Immature natural killer cell (primary cell): ENCODE data around the gene TGFB1. TPM values are rescaled to one million over a fixed set of nuclear protein-coding genes. Genes with fewer than 3 reads are reported as not detected.

ENCODE experiments used
- DNase-seq, 3 donors: peaks; one replicate each; pipeline ENCODE4 v3.0.0; 2022; ENCODE audit warnings: mixed read lengths in 1 of 3
- H3K27ac Mint-ChIP-seq, 6 donors: one replicate each; pipeline ENCODE4 v1.8.0; 2020; ENCODE audit warnings: mixed read lengths in 6 of 6, mild to moderate bottlenecking in 5 of 6, inconsistent platforms in 4 of 6, moderate library complexity in 3 of 6
- H3K27me3 Mint-ChIP-seq, 3 donors: one replicate each; pipeline ENCODE4 v1.8.0; 2020 to 2021; ENCODE audit warnings: low read depth in 3 of 3, mild to moderate bottlenecking in 3 of 3, mixed read lengths in 3 of 3, moderate library complexity in 3 of 3, inconsistent platforms in 1 of 3
- H3K36me3 Mint-ChIP-seq, 3 donors: one replicate each; pipeline ENCODE4 v1.8.0; 2020; ENCODE audit warnings: mixed read lengths in 3 of 3, inconsistent platforms in 2 of 3, mild to moderate bottlenecking in 2 of 3
- H3K4me1 Mint-ChIP-seq, 2 donors: one replicate each; pipeline ENCODE4 v1.8.0; 2020; ENCODE audit warnings: inconsistent platforms in 2 of 2, mild to moderate bottlenecking in 2 of 2, mixed read lengths in 2 of 2, moderate library complexity in 1 of 2
- H3K4me3 Mint-ChIP-seq, 5 donors: one replicate each; pipeline ENCODE4 v1.8.0; 2020; ENCODE audit warnings: mild to moderate bottlenecking in 5 of 5, mixed read lengths in 5 of 5, inconsistent platforms in 3 of 5, moderate library complexity in 3 of 5
- H3K9me3 Mint-ChIP-seq, 6 donors: one replicate each; pipeline ENCODE4 v1.8.0; 2020; ENCODE audit warnings: mild to moderate bottlenecking in 6 of 6, mixed read lengths in 6 of 6, inconsistent platforms in 4 of 6, moderate library complexity in 3 of 6
- polyA plus RNA-seq, 3 donors: library from polyadenylated mRNA; unstranded; fragments of 300-500 nt; fragmentation: Illumina TruSeq; gene quantifications; one replicate each; pipeline ENCODE4 v1.2.3, GENCODE V29; 2021

Gene TGFB1
- 100 to 1,000 TPM in 1 of 3 donors, 10 to 100 TPM in 2; 51.4 to 196 (median 66.4) TPM for polyA plus RNA-seq

GRCh38 chr19:41353466-41354342, at the start of gene TGFB1:
Gene TGFB1, minus strand, starts transcription at chr19:41353922. Its CDS starts 878 bp downstream, at chr19:41353044.
- Mint-ChIP-seq H3K27me3 (peaks cover 41 to 66% (median 46%) of the 10 kb centered on the region in 3 donors), H3K36me3 (peaks cover 3 to 11% (median 9%) of the 10 kb centered on the region in 3 donors), H3K9me3 (peaks cover 0 to 4% (median 0%) of the 10 kb centered on the region in 6 donors), H3K4me1 (peaks cover 53 to 58% of the 10 kb centered on the region in 2 donors), H3K27ac (peak within 1 kb of the TSS; percentile 95 to 100 (median 99)), H3K4me3 (peak within 1 kb of the TSS; percentile 98 to 100 (median 100))
- DNase-seq, result peak; percentile 94 to 97 (median 96)

DNA sequence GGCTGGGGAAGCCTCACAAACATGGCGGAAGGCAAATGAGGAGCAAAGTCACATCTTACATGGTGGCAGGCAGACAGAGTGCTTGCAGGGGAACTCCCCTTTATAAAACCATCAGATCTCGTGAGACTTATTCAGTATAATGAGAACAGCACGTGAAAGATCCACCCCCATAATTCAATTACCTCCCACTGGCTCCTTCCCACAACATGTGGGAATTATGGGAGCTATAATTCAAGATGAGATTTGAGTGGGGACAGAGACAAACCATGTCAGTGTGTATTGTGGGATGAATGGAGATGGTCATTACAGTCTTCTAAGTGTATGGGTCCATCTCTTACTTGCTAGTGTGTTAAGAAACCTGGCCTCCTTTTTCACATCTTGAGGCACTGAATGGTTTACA, 48.3 kb upstream of the TGFB1 start:
- no peak for DNase-seq
- Mint-ChIP-seq H3K4me1 (peaks cover 24 to 37% of the 10 kb centered on the region in 2 donors), H3K27ac (peak overlapping the region in 1 of 6 donors; percentile 30), H3K4me3 (no peak overlapping the region), H3K27me3 (peaks cover 0 to 7% (median 7%) of the 10 kb centered on the region in 3 donors), H3K9me3 (no peaks in the 10 kb centered on the region), H3K36me3 (peaks cover 0 to 4% (median 0%) of the 10 kb centered on the region in 3 donors)

- Mint-ChIP-seq H3K9me3 (no peaks in the 10 kb centered on the region), H3K4me1 (peaks cover 28 to 42% of the 10 kb centered on the region in 2 donors), H3K27ac (peak overlapping the region in 2 of 6 donors; percentile 36 to 71), H3K36me3 (peaks cover 0 to 4% (median 0%) of the 10 kb centered on the region in 3 donors), H3K4me3 (peak overlapping the region in 1 of 5 donors; percentile 8), H3K27me3 (peaks cover 0 to 9% (median 8%) of the 10 kb centered on the region in 3 donors)
- DNase-seq, result no peak
These were observed 47.8 kb upstream of the TGFB1 start for GRCh38 chr19:41401483-41401882.

DNA sequence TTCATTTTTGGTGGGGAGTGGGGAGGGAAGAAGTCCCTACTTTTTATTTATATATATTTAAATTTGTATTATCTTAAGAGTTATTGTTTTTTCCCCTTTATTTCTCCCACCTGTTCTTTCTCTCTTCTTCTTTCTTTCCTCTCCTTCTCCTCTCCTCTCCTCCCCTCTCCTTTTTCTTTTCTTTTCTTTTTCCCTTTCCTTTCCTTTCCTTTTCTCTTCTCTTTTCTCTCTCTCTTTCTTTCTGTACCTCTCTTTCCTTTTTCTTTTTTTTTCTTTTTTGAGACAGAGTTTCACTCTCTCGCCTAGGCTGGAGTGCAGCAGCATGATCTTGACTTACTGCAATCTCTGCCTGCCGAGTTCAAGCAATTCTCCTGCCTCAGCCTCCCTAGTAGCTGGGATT, 45.8 kb upstream of the TGFB1 start:
- peak overlapping the region in 3 of 6 donors; percentile 46 to 84 (median 83) for H3K27ac Mint-ChIP-seq
- peaks cover 37 to 57% of the 10 kb centered on the region in 2 donors for H3K4me1 Mint-ChIP-seq
- H3K4me3 Mint-ChIP-seq, result peak overlapping the region; percentile 30 to 98 (median 95)
- DNase-seq, result no peak
- peaks cover 0 to 11% (median 8%) of the 10 kb centered on the region in 3 donors for H3K27me3 Mint-ChIP-seq
- H3K9me3 Mint-ChIP-seq, result no peaks in the 10 kb centered on the region
- H3K36me3 Mint-ChIP-seq, result peaks cover 0 to 4% (median 0%) of the 10 kb centered on the region in 3 donors

DNA sequence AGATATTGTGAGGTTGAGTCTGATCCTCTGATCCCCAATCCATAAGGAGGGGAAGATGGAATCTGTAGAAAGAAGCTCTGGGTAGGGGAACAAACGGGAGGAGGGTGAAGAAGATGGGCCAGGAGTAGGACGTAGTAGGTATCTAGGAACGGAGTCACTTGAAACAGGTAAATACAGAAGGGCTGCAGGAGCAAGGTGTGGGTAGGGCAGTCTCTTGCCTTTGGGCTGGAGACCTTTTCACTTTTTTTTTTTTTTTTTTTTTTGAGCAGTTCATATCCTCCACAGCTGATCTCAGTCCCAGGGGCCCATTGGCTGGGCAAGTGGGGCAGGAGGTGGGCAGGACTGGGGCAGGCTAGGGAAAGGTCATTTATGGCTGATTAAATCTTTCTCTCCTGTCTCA, 45.4 kb upstream of the TGFB1 start:
- H3K9me3 Mint-ChIP-seq, result no peaks in the 10 kb centered on the region
- DNase-seq, result no peak

DNA sequence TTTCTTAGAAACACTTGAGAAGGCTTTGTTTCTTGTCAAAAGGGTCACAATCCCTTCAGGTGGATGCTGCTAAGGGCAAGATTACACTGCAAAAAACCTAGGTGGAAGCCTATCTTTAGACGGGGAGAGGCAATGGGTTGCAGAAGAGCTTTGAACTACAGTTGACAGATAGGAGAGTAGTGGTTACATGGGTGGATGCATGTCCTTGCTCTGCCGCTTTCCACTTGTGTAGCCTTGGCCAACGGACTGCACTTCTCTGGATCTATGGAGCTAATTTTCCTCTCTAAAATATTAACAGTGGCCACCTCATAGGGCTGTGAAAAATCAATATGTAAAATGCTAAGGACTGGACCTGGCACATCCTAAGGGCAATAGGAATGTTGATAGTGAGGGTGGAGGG, 44.9 kb upstream of the TGFB1 start:
- peaks cover 0 to 11% (median 8%) of the 10 kb centered on the region in 3 donors for H3K27me3 Mint-ChIP-seq
- peak overlapping the region; percentile 100 for H3K27ac Mint-ChIP-seq
- H3K9me3 Mint-ChIP-seq, result no peaks in the 10 kb centered on the region
- DNase-seq, result no peak
- peaks cover 37 to 57% of the 10 kb centered on the region in 2 donors for H3K4me1 Mint-ChIP-seq
- H3K36me3 Mint-ChIP-seq, result peaks cover 0 to 4% (median 0%) of the 10 kb centered on the region in 3 donors
- H3K4me3 Mint-ChIP-seq, result peak overlapping the region; percentile 95 to 99 (median 97)

More for the DNA sequence above, 45.4 kb upstream of the TGFB1 start:
- Mint-ChIP-seq H3K36me3 (peaks cover 0 to 4% (median 0%) of the 10 kb centered on the region in 3 donors), H3K4me1 (peaks cover 37 to 57% of the 10 kb centered on the region in 2 donors), H3K4me3 (peak overlapping the region; percentile 95 to 99 (median 97)), H3K27me3 (peaks cover 0 to 11% (median 8%) of the 10 kb centered on the region in 3 donors), H3K27ac (peak overlapping the region in 5 of 6 donors; percentile 27 to 100 (median 57))

DNA sequence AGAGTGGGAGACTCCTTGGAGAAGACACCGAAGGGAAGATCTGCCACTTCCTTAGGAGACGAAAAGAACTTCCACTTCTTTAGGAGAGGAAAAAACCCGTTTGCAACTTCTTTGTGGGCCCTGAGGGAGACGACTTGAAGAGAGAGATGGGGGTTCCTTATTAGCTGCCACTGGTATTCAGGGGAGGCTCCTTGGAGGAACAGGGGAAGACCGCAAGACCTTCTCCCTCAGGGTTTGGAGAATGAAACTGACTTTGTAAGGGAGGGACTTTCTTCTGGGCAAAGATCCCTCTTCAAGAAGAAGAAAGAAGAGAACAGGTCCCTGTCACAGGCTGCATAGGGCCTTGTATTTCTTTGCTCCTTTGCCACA, 44.3 kb upstream of the TGFB1 start:
- Mint-ChIP-seq H3K36me3 (peaks cover 0 to 4% (median 0%) of the 10 kb centered on the region in 3 donors), H3K4me1 (peaks cover 37 to 57% of the 10 kb centered on the region in 2 donors), H3K4me3 (peak overlapping the region; percentile 95 to 99 (median 97)), H3K9me3 (no peaks in the 10 kb centered on the region), H3K27me3 (peaks cover 0 to 11% (median 8%) of the 10 kb centered on the region in 3 donors), H3K27ac (peak overlapping the region; percentile 100)
- DNase-seq, result no peak

DNA sequence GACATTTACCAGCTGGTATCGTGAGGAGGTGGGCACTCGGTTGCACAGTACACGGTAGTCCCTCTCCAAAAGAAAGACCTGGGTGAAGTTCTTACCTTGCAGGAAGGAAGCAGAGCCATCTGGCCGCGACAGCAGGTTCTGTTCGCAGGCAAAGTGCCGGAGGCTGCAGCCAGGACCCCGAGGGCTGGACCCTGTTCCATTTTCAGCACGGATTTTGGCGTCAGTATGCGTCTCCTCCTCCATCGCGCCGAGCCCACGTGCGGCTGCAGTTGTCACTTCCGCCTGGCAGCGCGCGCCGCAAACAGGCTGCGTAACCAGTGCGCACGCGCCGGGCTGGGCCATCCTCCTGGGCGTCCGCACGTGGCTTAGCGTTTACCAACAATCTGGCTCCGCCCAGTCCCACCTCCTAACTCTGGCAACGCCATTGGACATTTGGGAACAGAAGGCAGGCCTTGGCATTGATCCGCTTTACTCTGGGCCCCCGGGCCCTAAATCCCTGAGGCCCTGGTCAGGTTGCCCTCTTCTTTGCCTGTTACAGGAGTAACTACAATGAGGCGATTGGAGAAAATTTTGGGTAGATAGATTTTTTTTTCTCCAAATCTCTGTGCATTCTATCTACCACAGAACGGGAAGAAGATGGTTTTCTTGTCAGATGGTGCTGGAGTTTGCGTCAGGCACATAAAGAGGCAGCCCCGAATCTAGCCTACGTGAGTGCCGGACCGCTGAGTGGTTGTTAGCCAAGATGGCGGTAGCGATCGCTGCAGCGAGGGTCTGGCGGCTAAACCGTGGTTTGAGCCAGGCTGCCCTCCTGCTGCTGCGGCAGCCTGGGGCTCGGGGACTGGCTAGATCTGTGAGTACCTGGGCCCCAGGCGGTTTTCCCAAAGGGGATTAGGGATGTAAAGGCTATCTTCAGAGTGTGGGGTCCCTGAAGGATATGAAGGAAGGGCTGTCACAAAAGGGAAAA, 43.6 kb upstream of the TGFB1 start, which contains the start of the genes BCKDHA and EXOSC5:
BCKDHA (plus strand) TSS at position 733 of the 964 bp plus-strand sequence; CDS start at position 743, 10 bp downstream.
EXOSC5 (minus strand) TSS at position 274 of the 964 bp plus-strand sequence; CDS start at position 243, 31 bp downstream.
- Mint-ChIP-seq H3K4me3 (peak within 1 kb of the TSS; percentile 95 to 99 (median 97)), H3K27ac (peak within 1 kb of the TSS; percentile 100), H3K9me3 (no peaks in the 10 kb centered on the region), H3K27me3 (peaks cover 0 to 11% (median 8%) of the 10 kb centered on the region in 3 donors), H3K36me3 (peaks cover 0 to 4% (median 0%) of the 10 kb centered on the region in 3 donors), H3K4me1 (peaks cover 37 to 57% of the 10 kb centered on the region in 2 donors)
- DNase-seq, result peak; percentile 99 to 100 (median 100)

DNA sequence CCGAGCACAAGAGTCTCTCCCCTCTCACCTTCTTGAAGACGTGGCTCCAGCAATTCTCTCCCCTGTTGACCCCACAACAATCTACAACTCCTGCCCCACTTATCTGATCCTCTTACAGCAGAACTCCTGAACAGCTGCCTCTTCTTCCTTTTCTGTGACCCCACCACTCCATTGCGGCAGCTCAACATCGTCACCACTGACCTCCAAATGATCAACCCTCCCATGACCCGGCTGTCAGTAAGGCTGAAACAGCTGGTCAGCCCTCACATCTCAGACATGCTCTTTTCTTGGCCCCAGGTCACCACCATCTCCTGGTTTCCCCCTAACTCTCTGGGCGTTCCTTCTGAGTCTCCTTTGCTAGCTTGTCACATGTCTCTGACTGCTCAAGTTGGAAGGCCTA, 41.6 kb upstream of the TGFB1 start:
- DNase-seq, result no peak
- Mint-ChIP-seq H3K27me3 (peaks cover 0 to 11% (median 8%) of the 10 kb centered on the region in 3 donors), H3K9me3 (no peaks in the 10 kb centered on the region), H3K36me3 (peaks cover 0 to 7% (median 0%) of the 10 kb centered on the region in 3 donors), H3K4me1 (peaks cover 37 to 47% of the 10 kb centered on the region in 2 donors), H3K27ac (peak overlapping the region in 5 of 6 donors; percentile 6 to 100 (median 22)), H3K4me3 (peak overlapping the region in 4 of 5 donors; percentile 3 to 48 (median 24))

GRCh38 chr19:41392775-41393174, 39.1 kb upstream of the TGFB1 start:
- no peaks in the 10 kb centered on the region for H3K9me3 Mint-ChIP-seq
- DNase-seq, result no peak
- peaks cover 0 to 10% (median 6%) of the 10 kb centered on the region in 3 donors for H3K27me3 Mint-ChIP-seq
- H3K36me3 Mint-ChIP-seq, result peaks cover 0 to 10% (median 0%) of the 10 kb centered on the region in 3 donors
- no peak overlapping the region for H3K4me3 Mint-ChIP-seq
- H3K4me1 Mint-ChIP-seq, result peaks cover 20 to 27% of the 10 kb centered on the region in 2 donors
- peak overlapping the region in 1 of 6 donors; percentile 81 for H3K27ac Mint-ChIP-seq

DNA sequence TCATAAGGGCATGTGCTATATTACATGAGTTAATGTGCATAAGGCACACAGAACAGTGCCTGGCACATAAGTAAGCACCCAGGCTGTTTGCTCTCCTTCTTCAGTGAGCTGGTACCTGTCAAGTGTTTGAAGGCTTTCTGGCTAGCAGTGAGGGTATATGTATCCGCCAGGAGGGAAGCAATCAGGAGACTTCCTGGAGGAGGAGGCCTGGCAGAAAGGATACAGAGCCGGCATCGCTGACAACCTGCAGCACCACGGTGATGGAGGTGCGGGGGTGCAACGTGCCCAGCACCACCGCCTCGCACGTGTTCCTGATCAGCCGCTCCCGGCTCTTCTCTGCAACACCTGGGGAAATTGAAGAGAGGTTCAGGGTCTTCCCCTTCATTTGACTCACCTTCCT, 37.9 kb upstream of the TGFB1 start:
- no peak overlapping the region for H3K4me3 Mint-ChIP-seq
- H3K36me3 Mint-ChIP-seq, result peaks cover 0 to 13% (median 0%) of the 10 kb centered on the region in 3 donors
- H3K4me1 Mint-ChIP-seq, result peaks cover 10 to 16% of the 10 kb centered on the region in 2 donors
- no peak overlapping the region for H3K27ac Mint-ChIP-seq
- DNase-seq, result no peak
- H3K27me3 Mint-ChIP-seq, result peaks cover 0 to 4% (median 0%) of the 10 kb centered on the region in 3 donors
- no peaks in the 10 kb centered on the region for H3K9me3 Mint-ChIP-seq

DNA sequence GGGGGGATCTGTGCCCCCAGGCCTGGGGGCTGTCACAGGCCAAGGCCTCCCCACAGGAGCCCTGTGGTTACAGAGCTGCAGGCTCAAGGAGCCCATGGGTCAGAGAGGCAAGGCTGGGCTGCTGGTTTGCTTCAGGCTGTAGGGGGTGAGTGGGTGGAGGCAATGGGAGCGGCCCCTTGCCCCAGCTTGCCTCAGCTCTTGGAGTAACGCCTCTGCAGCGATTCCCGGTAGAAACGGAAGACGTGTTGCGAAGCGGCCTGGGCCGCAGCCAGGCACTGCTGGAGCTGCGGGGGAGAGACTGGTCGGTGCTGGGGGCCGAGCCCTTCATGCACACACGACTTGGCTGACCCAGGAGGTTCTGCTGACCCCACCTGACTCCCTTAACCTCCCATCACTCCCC, 32.7 kb upstream of the TGFB1 start:
- Mint-ChIP-seq H3K9me3 (no peaks in the 10 kb centered on the region), H3K27ac (peak overlapping the region in 1 of 6 donors; percentile 50), H3K4me3 (no peak overlapping the region), H3K4me1 (no peaks in the 10 kb centered on the region), H3K36me3 (peaks cover 0 to 17% (median 3%) of the 10 kb centered on the region in 3 donors), H3K27me3 (peaks cover 0 to 2% (median 0%) of the 10 kb centered on the region in 3 donors)
- DNase-seq, result no peak

GRCh38 chr19:41384351-41384750, 30.6 kb upstream of the TGFB1 start:
- H3K4me3 Mint-ChIP-seq, result no peak overlapping the region
- H3K36me3 Mint-ChIP-seq, result peaks cover 0 to 8% (median 3%) of the 10 kb centered on the region in 3 donors
- no peaks in the 10 kb centered on the region for H3K4me1 Mint-ChIP-seq
- no peaks in the 10 kb centered on the region for H3K9me3 Mint-ChIP-seq
- no peak for DNase-seq
- H3K27ac Mint-ChIP-seq, result no peak overlapping the region
- peaks cover 0 to 2% (median 1%) of the 10 kb centered on the region in 3 donors for H3K27me3 Mint-ChIP-seq
